Panc1 (cell line): ENCODE results near the gene IL2RG. TPM values are rescaled to one million over a fixed set of nuclear protein-coding genes. Genes with fewer than 3 reads are reported as not detected.

Experiments
- ATAC-seq: fragments of 200-7000 bp; cut with Tn5 transposase; 2 replicates; pipeline ENCODE4 v1.9.1; 2020; ENCODE audit warnings: mild to moderate bottlenecking, moderate library complexity
- BruUV-seq: library from RNA; stranded (reverse); fragments of 400-500 nt; replicated peaks from 2 replicates; lab custom pipeline; 2021; lab: Mats Ljungman, UMichigan
- CTCF ChIA-PET: fragments of 300-600 bp; sonication (Branson Sonifier 250); formaldehyde crosslinking; loops from one replicate; lab custom pipeline; 2022; ENCODE audit warnings: antibody characterized with exemption; lab: Charles Lee
- POLR2A ChIA-PET: fragments of 300-600 bp; sonication (Branson Sonifier 250); formaldehyde crosslinking; loops from one replicate; lab custom pipeline; 2022; ENCODE audit warnings: antibody characterized with exemption; lab: Charles Lee
- DNase-seq: peaks from one replicate; pipeline ENCODE4 v3.0.0-alpha.2; 2010; ENCODE audit warnings: low read depth, low spot score
- H3K27ac ChIP-seq: 2 replicates; pipeline ENCODE4 v1.5.1; 2011; ENCODE audit warnings: mild to moderate bottlenecking, low read length, inconsistent platforms
- H3K27me3 ChIP-seq: fragments of 200-500 bp; sonication (Bioruptor generic); 2 replicates; pipeline ENCODE4 v1.6.0; 2014; ENCODE audit warnings: low read length, inconsistent platforms; ENCODE audit not compliant: control insufficient read depth, insufficient read depth
- H3K36me3 ChIP-seq: fragments of 200-500 bp; sonication (Bioruptor generic); 2 replicates; pipeline ENCODE4 v1.5.1; 2014; ENCODE audit warnings: inconsistent platforms, mild to moderate bottlenecking, low read length, moderate library complexity; ENCODE audit not compliant: control insufficient read depth, insufficient read depth
- H3K4me1 ChIP-seq: 2 replicates; pipeline ENCODE4 v1.5.1; 2011; ENCODE audit warnings: inconsistent platforms, mild to moderate bottlenecking, low read length, moderate library complexity; ENCODE audit not compliant: control insufficient read depth, insufficient read depth
- H3K4me3 ChIP-seq, 2 experiments: 2 replicates each; pipeline ENCODE4 v1.5.1; 2011 to 2012; ENCODE audit warnings: low read depth in 2 of 2, low read length in 2 of 2, mild to moderate bottlenecking in 2 of 2, inconsistent platforms in 1 of 2, moderate library complexity in 1 of 2
- H3K9me3 ChIP-seq: fragments of 200-500 bp; sonication (Bioruptor generic); 2 replicates; pipeline ENCODE4 v1.5.1; 2014; ENCODE audit warnings: low read depth, mild to moderate bottlenecking, inconsistent platforms, low read length, moderate library complexity; ENCODE audit not compliant: control insufficient read depth, insufficient read depth
- CTCF ChIP-seq: fragments of 450-650 bp; IDR thresholded peaks from 2 replicates; pipeline ENCODE4 v1.5.1; 2017; ENCODE audit warnings: mild to moderate bottlenecking
- POLR2AphosphoS5 ChIP-seq: IDR thresholded peaks from 2 replicates; pipeline ENCODE4 v1.6.1; 2012; ENCODE audit warnings: mild to moderate bottlenecking, low read depth, low read length, moderate library complexity
- SIN3A ChIP-seq: IDR thresholded peaks from 2 replicates; pipeline ENCODE4 v1.6.1; 2012; ENCODE audit warnings: low read depth, mild to moderate bottlenecking, low read length, moderate library complexity, borderline replicate concordance; ENCODE audit not compliant: insufficient read depth
- TCF7L2 ChIP-seq: IDR thresholded peaks from 2 replicates; pipeline ENCODE4 v1.6.1; 2011; ENCODE audit warnings: mild to moderate bottlenecking, low read depth, low read length, inconsistent platforms
- in situ Hi-C: cut with HindIII; loops from 2 replicates; pipeline ENCODE4 v1.10.0; 2016; ENCODE audit warnings: low sequenced_read_pairs, low pct_unique_long_range_greater_than_20kb
- intact Hi-C: fragments of 100-400 bp; cut with micrococcal nuclease; formaldehyde crosslinking; loops from one replicate; pipeline ENCODE4 v1.10.0; 2022; ENCODE audit not compliant: unreplicated experiment
- total RNA-seq: library from RNA; stranded (reverse); gene quantifications from one replicate; pipeline ENCODE4 v1.2.1, GENCODE V29; 2021; ENCODE audit not compliant: unreplicated experiment
- TF ChIP-seq, protein P1 (sequence below), 2 experiments: IDR thresholded peaks; 2 replicates each; pipeline ENCODE4 v1.6.1; 2011 to 2012; ENCODE audit warnings: low read depth in 2 of 2, control low read depth in 1 of 2, low read length in 1 of 2, mild to moderate bottlenecking in 1 of 2, moderate library complexity in 1 of 2; ENCODE audit not compliant: insufficient read depth in 1 of 2

IL2RG gene
- total RNA-seq, 1 experiment from 2014 or later = 0.28 TPM

DNA sequence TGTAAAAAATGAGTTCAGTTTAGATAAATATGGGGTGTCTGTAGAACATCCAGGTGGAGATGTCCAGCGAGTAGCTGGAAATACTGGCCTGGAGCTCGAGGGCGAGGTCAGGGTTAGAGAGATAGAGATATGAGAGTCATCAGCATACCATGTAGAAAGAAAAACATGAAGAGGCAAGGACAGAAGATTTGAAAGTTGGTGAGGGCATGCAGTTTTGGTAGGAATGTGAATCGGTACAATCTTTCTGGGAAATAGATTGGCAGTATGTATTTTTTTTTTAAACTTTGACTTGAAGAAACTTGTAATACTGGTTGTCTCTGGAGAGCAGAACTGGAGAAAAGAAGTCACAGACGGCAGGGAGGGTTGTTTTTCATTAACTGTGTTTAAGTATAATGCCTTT lies 40.8 kb downstream of the IL2RG start:
- CTCF ChIA-PET = no interaction called here
- Histone ChIP-seq H3K4me1 (0 out of 2 replicates have a peak, but pooled peaks cover 3% of the 10 kb centered on the region), H3K9me3 (no peaks in the 10 kb centered on the region), H3K36me3 (no peaks in the 10 kb centered on the region), H3K27me3 (peaks cover 7% of the 10 kb centered on the region), H3K4me3 (no peak overlapping the region), H3K27ac (no peak overlapping the region)
- ATAC-seq (no peak), DNase-seq (no peak)
- TF ChIP-seq TCF7L2 = no peak
- no peak for TF ChIP-seq CTCF
- TF ChIP-seq, protein P1, sequence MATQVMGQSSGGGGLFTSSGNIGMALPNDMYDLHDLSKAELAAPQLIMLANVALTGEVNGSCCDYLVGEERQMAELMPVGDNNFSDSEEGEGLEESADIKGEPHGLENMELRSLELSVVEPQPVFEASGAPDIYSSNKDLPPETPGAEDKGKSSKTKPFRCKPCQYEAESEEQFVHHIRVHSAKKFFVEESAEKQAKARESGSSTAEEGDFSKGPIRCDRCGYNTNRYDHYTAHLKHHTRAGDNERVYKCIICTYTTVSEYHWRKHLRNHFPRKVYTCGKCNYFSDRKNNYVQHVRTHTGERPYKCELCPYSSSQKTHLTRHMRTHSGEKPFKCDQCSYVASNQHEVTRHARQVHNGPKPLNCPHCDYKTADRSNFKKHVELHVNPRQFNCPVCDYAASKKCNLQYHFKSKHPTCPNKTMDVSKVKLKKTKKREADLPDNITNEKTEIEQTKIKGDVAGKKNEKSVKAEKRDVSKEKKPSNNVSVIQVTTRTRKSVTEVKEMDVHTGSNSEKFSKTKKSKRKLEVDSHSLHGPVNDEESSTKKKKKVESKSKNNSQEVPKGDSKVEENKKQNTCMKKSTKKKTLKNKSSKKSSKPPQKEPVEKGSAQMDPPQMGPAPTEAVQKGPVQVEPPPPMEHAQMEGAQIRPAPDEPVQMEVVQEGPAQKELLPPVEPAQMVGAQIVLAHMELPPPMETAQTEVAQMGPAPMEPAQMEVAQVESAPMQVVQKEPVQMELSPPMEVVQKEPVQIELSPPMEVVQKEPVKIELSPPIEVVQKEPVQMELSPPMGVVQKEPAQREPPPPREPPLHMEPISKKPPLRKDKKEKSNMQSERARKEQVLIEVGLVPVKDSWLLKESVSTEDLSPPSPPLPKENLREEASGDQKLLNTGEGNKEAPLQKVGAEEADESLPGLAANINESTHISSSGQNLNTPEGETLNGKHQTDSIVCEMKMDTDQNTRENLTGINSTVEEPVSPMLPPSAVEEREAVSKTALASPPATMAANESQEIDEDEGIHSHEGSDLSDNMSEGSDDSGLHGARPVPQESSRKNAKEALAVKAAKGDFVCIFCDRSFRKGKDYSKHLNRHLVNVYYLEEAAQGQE (IDR thresholded peaks at IDR 0.05; ENCODE audit: insufficient read depth in 1 of 2, low read depth in 2 of 2, low read length in 1 of 2) = no peak
- TF ChIP-seq SIN3A = no peak
- no peak for TF ChIP-seq POLR2AphosphoS5
- POLR2A ChIA-PET = interaction anchor here (0.6 kb wide), 1 partner anchor 35 kb away, joined by 5 read pairs; no protein-coding TSS in a partner anchor
- no TSS peak for BruUV-seq
- in situ Hi-C loops = no loop called here
- intact Hi-C loops = no loop called here

GRCh38 chrX:71068044-71068918 lies 43.1 kb downstream of the IL2RG start, which contains the start of gene SNX12:
TSS of gene SNX12 (minus strand) at chrX:71068334. CDS start at chrX:71068306, 28 bp downstream.
- peak; percentile 76 for DNase-seq
- 0 out of 2 replicates have a peak, but pooled peaks cover 3% of the 10 kb centered on the region for H3K4me1 ChIP-seq
- POLR2A ChIA-PET = interaction anchor here (0.6 kb wide), 1 partner anchor 58 kb away, joined by 12 read pairs; no protein-coding TSS in a partner anchor
- peak within 1 kb of the TSS; percentile 58 to 87 for H3K4me3 ChIP-seq
- peak; percentile 97 for ATAC-seq
- H3K27ac ChIP-seq = peak within 1 kb of the TSS; percentile 94
- TF ChIP-seq POLR2AphosphoS5 = peak; percentile 59
- TF ChIP-seq SIN3A = no peak
- H3K36me3 ChIP-seq = no peaks in the 10 kb centered on the region
- H3K9me3 ChIP-seq = no peaks in the 10 kb centered on the region
- intact Hi-C loops = no loop called here
- BruUV-seq = no TSS peak
- H3K27me3 ChIP-seq = peaks cover 1% of the 10 kb centered on the region; the same call in 1 of the 2 replicates
- in situ Hi-C loops = no loop called here
- CTCF ChIA-PET = no interaction called here
